Measurements from ENCODE around the gene HAUS3. TPM values are rescaled to one million over a fixed set of nuclear protein-coding genes. Genes with fewer than 3 reads are reported as not detected.

The HAUS3 gene
- total and polyA plus RNA-seq, 3 donors from 2014 or later: 13.8 to 44.0 (median 40.1) TPM

DNA sequence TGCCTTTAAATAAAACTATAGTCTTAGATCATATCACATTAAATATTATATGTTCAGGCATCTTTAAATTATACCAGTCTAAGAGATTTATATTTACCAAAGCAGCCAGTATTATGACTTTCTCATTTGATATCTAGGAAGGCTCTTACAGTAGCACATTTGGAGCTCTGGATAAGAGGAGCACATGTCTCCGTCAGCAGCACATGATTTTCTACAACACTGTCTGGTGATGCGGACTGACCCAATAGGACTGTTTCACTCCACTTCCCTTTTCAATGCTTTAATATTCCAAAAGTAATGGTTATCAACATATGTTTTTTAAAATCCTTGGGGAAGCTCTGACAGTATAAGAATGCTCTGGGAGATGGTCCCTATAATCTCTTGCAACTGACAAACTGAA, 61.5 kb downstream of the HAUS3 start:
- intact Hi-C loops (cut with DNase I; ENCODE audit: low total_unique reads): no loop called here
- Histone ChIP-seq H3K27ac (no peak overlapping the region), H3K4me1 (no peaks in the 10 kb centered on the region), H3K9me3 (no peaks in the 10 kb centered on the region), H3K4me3 (no peak overlapping the region), H3K27me3 (no peaks in the 10 kb centered on the region), H3K36me3 (ENCODE audit: low read depth, missing control alignments) (no peaks in the 10 kb centered on the region)
- no peak for DNase-seq
- TF ChIP-seq, protein P1, sequence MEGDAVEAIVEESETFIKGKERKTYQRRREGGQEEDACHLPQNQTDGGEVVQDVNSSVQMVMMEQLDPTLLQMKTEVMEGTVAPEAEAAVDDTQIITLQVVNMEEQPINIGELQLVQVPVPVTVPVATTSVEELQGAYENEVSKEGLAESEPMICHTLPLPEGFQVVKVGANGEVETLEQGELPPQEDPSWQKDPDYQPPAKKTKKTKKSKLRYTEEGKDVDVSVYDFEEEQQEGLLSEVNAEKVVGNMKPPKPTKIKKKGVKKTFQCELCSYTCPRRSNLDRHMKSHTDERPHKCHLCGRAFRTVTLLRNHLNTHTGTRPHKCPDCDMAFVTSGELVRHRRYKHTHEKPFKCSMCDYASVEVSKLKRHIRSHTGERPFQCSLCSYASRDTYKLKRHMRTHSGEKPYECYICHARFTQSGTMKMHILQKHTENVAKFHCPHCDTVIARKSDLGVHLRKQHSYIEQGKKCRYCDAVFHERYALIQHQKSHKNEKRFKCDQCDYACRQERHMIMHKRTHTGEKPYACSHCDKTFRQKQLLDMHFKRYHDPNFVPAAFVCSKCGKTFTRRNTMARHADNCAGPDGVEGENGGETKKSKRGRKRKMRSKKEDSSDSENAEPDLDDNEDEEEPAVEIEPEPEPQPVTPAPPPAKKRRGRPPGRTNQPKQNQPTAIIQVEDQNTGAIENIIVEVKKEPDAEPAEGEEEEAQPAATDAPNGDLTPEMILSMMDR (IDR thresholded peaks at IDR 0.05): no peak
- no peak for TF ChIP-seq POLR2A (IDR thresholded peaks at IDR 0.05)
- 93 to 97% methylated on average over 2 of the region's 2 CpGs for WGBS, 2 donors

DNA sequence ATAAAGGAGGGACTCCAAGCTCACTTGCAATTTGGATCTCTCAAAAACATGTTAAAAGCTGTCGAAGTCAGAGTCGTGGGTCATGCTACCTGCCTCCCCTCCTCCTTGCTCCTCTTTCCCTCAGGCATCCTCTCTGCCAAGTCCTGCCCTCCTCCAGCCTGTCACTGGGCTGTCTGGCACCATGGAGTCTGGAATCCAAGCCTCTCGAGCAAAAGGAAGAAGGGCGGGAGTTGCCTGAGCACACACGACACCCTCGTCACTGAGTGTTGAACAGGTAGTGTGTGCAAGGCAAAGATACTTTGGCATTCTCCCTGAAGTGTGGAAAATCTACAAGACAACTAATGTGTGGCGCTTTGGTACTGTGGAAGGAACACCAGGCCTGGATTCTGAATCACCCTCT, 62.2 kb downstream of the HAUS3 start:
- TF ChIP-seq, protein P1 (IDR thresholded peaks at IDR 0.05): no peak
- no peak for TF ChIP-seq POLR2A (IDR thresholded peaks at IDR 0.05)
- Histone ChIP-seq H3K27me3 (no peaks in the 10 kb centered on the region), H3K27ac (no peak overlapping the region), H3K9me3 (no peaks in the 10 kb centered on the region), H3K4me3 (no peak overlapping the region), H3K36me3 (ENCODE audit: low read depth, missing control alignments) (no peaks in the 10 kb centered on the region), H3K4me1 (no peaks in the 10 kb centered on the region)
- intact Hi-C loops (cut with DNase I; ENCODE audit: low total_unique reads): no loop called here
- DNase-seq: no peak
- 80 to 86% methylated on average over 7 of the region's 7 CpGs for WGBS, 2 donors

DNA sequence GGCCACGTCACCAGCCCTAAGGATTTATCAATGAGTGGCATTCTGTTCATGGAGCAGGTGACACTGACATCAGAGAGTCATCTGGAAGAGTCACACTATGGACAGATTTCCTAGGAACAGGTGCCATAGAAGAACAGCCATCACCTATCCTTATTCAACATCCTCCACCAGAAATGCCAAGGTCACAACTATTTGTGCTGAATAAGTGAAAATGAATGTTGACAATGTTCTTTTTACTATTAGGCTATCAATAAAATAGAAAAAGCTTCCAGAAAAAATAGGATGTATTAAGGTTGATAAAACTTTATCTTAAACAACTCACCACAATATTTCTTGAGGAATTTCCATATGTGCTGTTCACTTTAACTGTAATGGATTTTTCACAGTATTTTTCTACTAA, 62.9 kb downstream of the HAUS3 start:
- Histone ChIP-seq H3K27ac (no peak overlapping the region), H3K36me3 (ENCODE audit: low read depth, missing control alignments) (no peaks in the 10 kb centered on the region), H3K9me3 (no peaks in the 10 kb centered on the region), H3K27me3 (no peaks in the 10 kb centered on the region), H3K4me1 (no peaks in the 10 kb centered on the region), H3K4me3 (no peak overlapping the region)
- 100% methylated on average over 1 of the region's 1 CpG for WGBS, 2 donors
- intact Hi-C loops (cut with DNase I; ENCODE audit: low total_unique reads): no loop called here
- TF ChIP-seq POLR2A (IDR thresholded peaks at IDR 0.05): no peak
- TF ChIP-seq, protein P1 (IDR thresholded peaks at IDR 0.05): no peak
- DNase-seq: no peak

Small RNA genes lying within 50 kb of the gene (small RNA-seq; reads per million reads assigned to genes)
- gene COX6B1P5: 0 reads per million in 2 donors

Other genes starting within 250 kb of the HAUS3 start
- gene NELFA, start 233.1 kb downstream of the HAUS3 start, total RNA-seq: 10 to 100 TPM; 72.5 to 77.9 TPM
- 61.0 TPM for gene NELFA, start 233.1 kb downstream of the HAUS3 start, polyA plus RNA-seq (ENCODE audit: insufficient read depth, low read depth, low replicate concordance)
- 10 to 100 TPM; 56.6 to 82.9 TPM for gene NAT8L, start 182.8 kb downstream of the HAUS3 start, total RNA-seq
- gene NAT8L, start 182.8 kb downstream of the HAUS3 start, polyA plus RNA-seq (ENCODE audit: insufficient read depth, low read depth, low replicate concordance): 36.6 TPM
- 10 to 100 TPM; 22.9 to 23.7 TPM for gene POLN, start within 50 bp of the HAUS3 start, total RNA-seq
- gene POLN, start within 50 bp of the HAUS3 start, polyA plus RNA-seq (ENCODE audit: insufficient read depth, low read depth, low replicate concordance): 12.2 TPM
- 10 to 100 TPM; 73.8 to 76.4 TPM for gene MXD4, start 20.0 kb upstream of the HAUS3 start, total RNA-seq
- 51.6 TPM for gene MXD4, start 20.0 kb upstream of the HAUS3 start, polyA plus RNA-seq (ENCODE audit: insufficient read depth, low read depth, low replicate concordance)
- gene ZFYVE28, start 176.5 kb upstream of the HAUS3 start, total RNA-seq: 10 to 100 TPM; 40.5 to 55.3 TPM
- gene ZFYVE28, start 176.5 kb upstream of the HAUS3 start, polyA plus RNA-seq (ENCODE audit: insufficient read depth, low read depth, low replicate concordance): 14.7 TPM
- gene CFAP99, start 176.8 kb upstream of the HAUS3 start, total RNA-seq: 10 to 100 TPM; 30.5 to 41.2 TPM
- gene CFAP99, start 176.8 kb upstream of the HAUS3 start, polyA plus RNA-seq (ENCODE audit: insufficient read depth, low read depth, low replicate concordance): 40.1 TPM
- 10 to 100 TPM; 61.3 to 68.3 TPM for gene RNF4, start 227.0 kb upstream of the HAUS3 start, total RNA-seq
- 69.8 TPM for gene RNF4, start 227.0 kb upstream of the HAUS3 start, polyA plus RNA-seq (ENCODE audit: insufficient read depth, low read depth, low replicate concordance)

All from testis (tissue), 3 donors.